GM12873 (cell line): ENCODE results near the gene TAF11L7.
"Not testable (repeated sequence)": the region's sequence is repeated elsewhere in the genome, so short reads cannot be mapped to it uniquely, and the experiment has no call there.

Experiments used
- CTCF ChIP-seq: IDR thresholded peaks from 2 replicates; pipeline ENCODE4 v1.5.1; 2012; ENCODE audit warnings: low read depth, mild to moderate bottlenecking, moderate library complexity, low read length, control low read depth; ENCODE audit not compliant: insufficient read depth; ENCODE audit errors: missing control alignments

Gene TAF11L7

GRCh38 chr5:17610092-17610491, 24.5 kb upstream of the TAF11L7 start, which contains the start of gene TAF11L12:
TAF11L12 (plus strand) TSS chr5:17610392.
- TF ChIP-seq CTCF = not testable (repeated sequence)

GRCh38 chr5:17604951-17605350, 19.4 kb upstream of the TAF11L7 start:
- no peak for TF ChIP-seq CTCF

GRCh38 chr5:17603880-17604279, 18.3 kb upstream of the TAF11L7 start, which contains the start of gene TAF11L11:
TAF11L11 (plus strand) TSS chr5:17604183.
- not testable (repeated sequence) for TF ChIP-seq CTCF

DNA sequence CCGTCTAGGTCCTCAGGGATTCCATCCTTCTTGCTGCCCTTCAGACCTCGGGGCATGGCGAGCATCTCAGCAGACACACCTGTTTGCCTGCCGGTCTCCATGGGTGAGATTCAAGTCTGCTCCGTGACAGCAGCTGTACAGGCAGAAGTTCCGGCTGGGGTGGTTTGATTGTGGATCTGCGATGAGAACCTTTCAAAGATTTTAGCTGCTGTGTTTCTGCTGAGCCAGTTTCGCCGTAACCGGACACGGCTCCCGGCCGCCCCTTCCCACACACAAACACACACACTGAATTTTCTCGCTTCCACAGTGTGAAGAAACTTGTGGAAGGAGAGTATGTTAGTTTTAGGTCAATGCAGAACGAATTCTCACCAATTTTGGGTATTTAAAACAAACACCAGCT, 12.2 kb upstream of the TAF11L7 start, which contains the start of gene TAF11L10:
Gene TAF11L10, minus strand, starts transcription at position 101 of the 400 bp plus-strand sequence.
- TF ChIP-seq CTCF = not testable (repeated sequence)

GRCh38 chr5:17594255-17594654, 8.7 kb upstream of the TAF11L7 start, which contains the start of gene TAF11L9:
TAF11L9 (minus strand) TSS chr5:17594394.
- TF ChIP-seq CTCF = not testable (repeated sequence)

DNA sequence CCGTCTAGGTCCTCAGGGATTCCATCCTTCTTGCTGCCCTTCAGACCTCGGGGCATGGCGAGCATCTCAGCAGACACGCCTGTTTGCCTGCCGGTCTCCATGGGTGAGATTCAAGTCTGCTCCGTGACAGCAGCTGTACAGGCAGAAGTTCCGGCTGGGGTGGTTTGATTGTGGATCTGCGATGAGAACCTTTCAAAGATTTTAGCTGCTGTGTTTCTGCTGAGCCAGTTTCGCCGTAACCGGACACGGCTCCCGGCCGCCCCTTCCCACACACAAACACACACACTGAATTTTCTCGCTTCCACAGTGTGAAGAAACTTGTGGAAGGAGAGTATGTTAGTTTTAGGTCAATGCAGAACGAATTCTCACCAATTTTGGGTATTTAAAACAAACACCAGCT, 5.3 kb upstream of the TAF11L7 start, which contains the start of gene TAF11L8:
Gene TAF11L8, minus strand, starts transcription at position 101 of the 400 bp plus-strand sequence.
- TF ChIP-seq CTCF = not testable (repeated sequence)
